Measurements from ENCODE around the gene UQCC5.

Gene UQCC5

GRCh38 chr3:52490035-52490938 is 46.1 kb upstream of the UQCC5 start:
- TF ChIP-seq CTCF (IDR thresholded peaks at IDR 0.05; ENCODE audit: low read depth, low read length): no peak

GRCh38 chr3:52490939-52491526 is 45.4 kb upstream of the UQCC5 start:
- in situ Hi-C loops (cut with HindIII; ENCODE audit: low sequenced_read_pairs): no loop called here
- no peak for TF ChIP-seq CTCF (IDR thresholded peaks at IDR 0.05; ENCODE audit: low read depth, low read length)
- no peak overlapping the region for H3K4me3 ChIP-seq (ENCODE audit: low read depth, low read length)
- peak; percentile 58 for DNase-seq (ENCODE audit: low read depth, low spot score)

More at GRCh38 chr3:52490035-52490938, 46.1 kb upstream of the UQCC5 start:
- DNase-seq (ENCODE audit: low read depth, low spot score): no peak
- in situ Hi-C loops (cut with HindIII; ENCODE audit: low sequenced_read_pairs): no loop called here
- no peak overlapping the region for H3K4me3 ChIP-seq (ENCODE audit: low read depth, low read length)

GRCh38 chr3:52492059-52492458 is 44.3 kb upstream of the UQCC5 start:
- H3K4me3 ChIP-seq (ENCODE audit: low read depth, low read length): no peak overlapping the region
- no peak for DNase-seq (ENCODE audit: low read depth, low spot score)
- in situ Hi-C loops (cut with HindIII; ENCODE audit: low sequenced_read_pairs): no loop called here
- no peak for TF ChIP-seq CTCF (IDR thresholded peaks at IDR 0.05; ENCODE audit: low read depth, low read length)

- no peak overlapping the region for H3K4me3 ChIP-seq (ENCODE audit: low read depth, low read length)
- TF ChIP-seq CTCF (IDR thresholded peaks at IDR 0.05; ENCODE audit: low read depth, low read length): no peak
- DNase-seq (ENCODE audit: low read depth, low spot score): no peak
- in situ Hi-C loops (cut with HindIII; ENCODE audit: low sequenced_read_pairs): no loop called here
These were observed 43.0 kb upstream of the UQCC5 start for GRCh38 chr3:52493232-52494017.

- in situ Hi-C loops (cut with HindIII; ENCODE audit: low sequenced_read_pairs): no loop called here
- DNase-seq (ENCODE audit: low read depth, low spot score): no peak
- H3K4me3 ChIP-seq (ENCODE audit: low read depth, low read length): no peak overlapping the region
- no peak for TF ChIP-seq CTCF (IDR thresholded peaks at IDR 0.05; ENCODE audit: low read depth, low read length)
These were observed 42.0 kb upstream of the UQCC5 start for GRCh38 chr3:52494445-52494844.

- TF ChIP-seq CTCF (IDR thresholded peaks at IDR 0.05; ENCODE audit: low read depth, low read length): no peak
- DNase-seq (ENCODE audit: low read depth, low spot score): no peak
- in situ Hi-C loops (cut with HindIII; ENCODE audit: low sequenced_read_pairs): no loop called here
- H3K4me3 ChIP-seq (ENCODE audit: low read depth, low read length): no peak within 1 kb of the TSS
These were observed 41.4 kb upstream of the UQCC5 start, which contains the start of gene STAB1 for GRCh38 chr3:52494886-52495495. TSS of gene STAB1 (plus strand) at chr3:52495338. CDS start at chr3:52495414, 76 bp downstream.
